Right forelimb (tissue), 1 donor: Measurements from ENCODE around the gene TBKBP1.

Experiments
- DNase-seq: peaks from one replicate; pipeline ENCODE4 v3.0.0-alpha.2; 2018

TBKBP1 gene, protein sequence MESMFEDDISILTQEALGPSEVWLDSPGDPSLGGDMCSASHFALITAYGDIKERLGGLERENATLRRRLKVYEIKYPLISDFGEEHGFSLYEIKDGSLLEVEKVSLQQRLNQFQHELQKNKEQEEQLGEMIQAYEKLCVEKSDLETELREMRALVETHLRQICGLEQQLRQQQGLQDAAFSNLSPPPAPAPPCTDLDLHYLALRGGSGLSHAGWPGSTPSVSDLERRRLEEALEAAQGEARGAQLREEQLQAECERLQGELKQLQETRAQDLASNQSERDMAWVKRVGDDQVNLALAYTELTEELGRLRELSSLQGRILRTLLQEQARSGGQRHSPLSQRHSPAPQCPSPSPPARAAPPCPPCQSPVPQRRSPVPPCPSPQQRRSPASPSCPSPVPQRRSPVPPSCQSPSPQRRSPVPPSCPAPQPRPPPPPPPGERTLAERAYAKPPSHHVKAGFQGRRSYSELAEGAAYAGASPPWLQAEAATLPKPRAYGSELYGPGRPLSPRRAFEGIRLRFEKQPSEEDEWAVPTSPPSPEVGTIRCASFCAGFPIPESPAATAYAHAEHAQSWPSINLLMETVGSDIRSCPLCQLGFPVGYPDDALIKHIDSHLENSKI

GRCh38 chr17:47693731-47694580 is at the start of gene TBKBP1:
TBKBP1 (plus strand) TSS chr17:47694161; CDS start chr17:47696113, 1,952 bp downstream.
- peak; percentile 93 for DNase-seq

DNA sequence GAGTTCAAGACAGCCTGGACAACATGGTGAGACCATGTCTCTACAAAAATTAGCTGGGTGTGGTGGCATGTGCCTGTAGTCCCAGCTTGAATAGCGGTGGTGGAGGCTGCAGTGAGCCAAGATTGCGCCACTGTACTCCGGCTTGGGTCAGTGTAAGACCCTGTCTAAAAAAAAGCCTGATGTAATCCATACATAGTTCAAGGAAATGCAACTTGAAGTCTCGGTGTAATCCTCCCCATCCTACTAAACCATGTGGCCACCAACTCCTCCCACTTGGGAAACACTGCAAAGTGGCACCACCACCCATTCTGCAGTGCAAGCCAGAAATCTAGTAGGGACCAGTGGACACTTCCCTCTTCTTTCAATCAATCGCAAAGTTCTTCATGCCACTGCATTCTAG is 49.6 kb upstream of the TBKBP1 start:
- no peak for DNase-seq

- DNase-seq = peak; percentile 100
These were observed 44.6 kb upstream of the TBKBP1 start, which contains the start of gene KPNB1 for GRCh38 chr17:47649153-47649971. KPNB1 (plus strand) TSS chr17:47649919; CDS start chr17:47650245, 326 bp downstream.

DNA sequence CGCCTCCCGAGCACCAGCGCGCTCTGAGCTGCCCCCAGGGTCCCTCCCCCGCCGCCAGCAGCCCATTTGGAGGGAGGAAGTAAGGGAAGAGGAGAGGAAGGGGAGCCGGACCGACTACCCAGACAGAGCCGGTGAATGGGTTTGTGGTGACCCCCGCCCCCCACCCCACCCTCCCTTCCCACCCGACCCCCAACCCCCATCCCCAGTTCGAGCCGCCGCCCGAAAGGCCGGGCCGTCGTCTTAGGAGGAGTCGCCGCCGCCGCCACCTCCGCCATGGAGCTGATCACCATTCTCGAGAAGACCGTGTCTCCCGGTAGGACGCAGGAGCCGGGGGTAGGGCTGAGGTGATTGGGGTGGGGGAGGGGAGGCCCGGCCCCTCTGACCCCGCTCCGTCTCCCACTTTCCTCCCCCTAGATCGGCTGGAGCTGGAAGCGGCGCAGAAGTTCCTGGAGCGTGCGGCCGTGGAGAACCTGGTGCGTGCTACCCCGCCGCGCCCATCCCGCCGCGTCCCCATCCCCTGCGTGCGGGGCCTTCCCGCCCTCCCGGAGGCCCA is 43.9 kb upstream of the TBKBP1 start:
- DNase-seq = no peak

GRCh38 chr17:47650525-47651522 is 43.1 kb upstream of the TBKBP1 start:
- peak; percentile 95 for DNase-seq

DNA sequence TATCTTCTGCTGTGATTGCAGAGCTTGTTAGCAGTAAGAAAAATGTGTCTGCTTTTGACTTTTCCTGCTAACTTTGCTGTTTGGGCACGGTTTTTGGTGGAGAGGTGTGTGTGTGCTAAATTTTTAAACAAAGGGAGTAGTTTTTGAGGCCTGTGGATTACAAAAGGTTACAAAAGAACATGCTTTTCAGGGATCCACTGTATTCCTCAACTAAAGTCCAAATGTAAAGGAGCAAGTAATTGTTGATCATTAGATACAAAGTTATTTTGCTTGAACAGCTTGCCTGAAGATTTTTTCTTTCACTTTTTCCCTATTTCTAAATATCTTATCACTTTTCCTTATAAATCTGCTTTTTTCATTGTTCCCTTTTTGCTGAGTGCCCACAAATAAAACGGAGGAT is 42.3 kb upstream of the TBKBP1 start:
- no peak for DNase-seq

- DNase-seq = no peak
These were observed 41.4 kb upstream of the TBKBP1 start for GRCh38 chr17:47652570-47652969.

- no peak for DNase-seq
These were observed 40.5 kb upstream of the TBKBP1 start for GRCh38 chr17:47653442-47653841.

GRCh38 chr17:47654991-47655390 is 39.0 kb upstream of the TBKBP1 start:
- DNase-seq = no peak

- DNase-seq = no peak
These were observed 33.9 kb upstream of the TBKBP1 start for GRCh38 chr17:47660064-47660492.

GRCh38 chr17:47663912-47664623 is 29.9 kb upstream of the TBKBP1 start:
- peak; percentile 53 for DNase-seq

DNA sequence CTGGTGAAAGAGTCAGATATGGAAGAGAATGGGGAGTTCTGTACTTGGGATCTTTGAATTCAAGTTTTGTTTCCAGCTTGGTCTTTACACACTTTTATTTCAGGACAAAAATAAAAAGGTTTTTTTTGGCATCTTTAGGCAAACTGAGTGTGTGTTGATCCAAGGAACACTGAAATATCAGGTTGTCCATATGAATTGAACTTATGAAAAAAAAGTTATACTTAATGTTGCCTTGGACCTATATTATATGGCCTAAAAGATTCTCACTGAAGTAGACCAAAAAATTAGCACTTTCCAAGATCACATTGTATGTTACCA is 29.4 kb upstream of the TBKBP1 start:
- DNase-seq = no peak

DNA sequence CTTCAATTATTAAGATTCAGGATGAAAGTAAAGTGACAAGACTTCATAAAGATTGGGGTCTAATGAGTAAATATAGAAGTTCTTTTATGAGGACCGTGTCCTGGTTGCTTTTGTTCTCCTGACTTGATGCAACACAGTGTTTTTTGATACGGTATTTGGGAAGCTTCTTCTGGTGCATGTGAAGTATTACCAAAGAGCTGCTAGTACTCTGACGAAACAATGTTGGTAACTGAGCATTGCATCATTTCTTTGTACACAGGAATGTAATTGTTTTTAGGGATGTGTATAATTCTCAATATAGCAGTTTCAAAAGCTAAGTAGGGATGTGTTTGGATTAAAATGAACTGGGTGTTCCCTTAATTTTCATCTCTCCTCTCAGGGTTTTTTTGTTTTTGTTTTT is 28.3 kb upstream of the TBKBP1 start:
- DNase-seq = no peak

- DNase-seq = no peak
These were observed 24.9 kb upstream of the TBKBP1 start for GRCh38 chr17:47669081-47669480.

- DNase-seq = no peak
These were observed 23.9 kb upstream of the TBKBP1 start for GRCh38 chr17:47670064-47670463.

DNA sequence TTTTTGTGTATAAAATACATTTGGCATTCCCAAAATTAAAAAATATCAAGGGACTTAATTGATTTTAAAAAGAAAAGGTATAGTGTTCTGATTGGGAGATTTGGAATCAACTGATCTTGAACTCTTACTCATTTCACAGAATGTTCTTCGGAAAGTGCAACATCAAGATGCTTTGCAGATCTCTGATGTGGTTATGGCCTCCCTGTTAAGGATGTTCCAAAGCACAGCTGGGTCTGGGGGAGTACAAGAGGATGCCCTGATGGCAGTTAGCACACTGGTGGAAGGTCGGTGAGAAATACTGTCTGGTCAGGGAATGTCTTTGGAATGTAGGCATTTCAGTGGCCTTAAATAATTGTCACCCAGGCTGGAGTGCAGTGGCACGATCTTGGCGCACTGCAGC is 19.5 kb upstream of the TBKBP1 start:
- DNase-seq = no peak

DNA sequence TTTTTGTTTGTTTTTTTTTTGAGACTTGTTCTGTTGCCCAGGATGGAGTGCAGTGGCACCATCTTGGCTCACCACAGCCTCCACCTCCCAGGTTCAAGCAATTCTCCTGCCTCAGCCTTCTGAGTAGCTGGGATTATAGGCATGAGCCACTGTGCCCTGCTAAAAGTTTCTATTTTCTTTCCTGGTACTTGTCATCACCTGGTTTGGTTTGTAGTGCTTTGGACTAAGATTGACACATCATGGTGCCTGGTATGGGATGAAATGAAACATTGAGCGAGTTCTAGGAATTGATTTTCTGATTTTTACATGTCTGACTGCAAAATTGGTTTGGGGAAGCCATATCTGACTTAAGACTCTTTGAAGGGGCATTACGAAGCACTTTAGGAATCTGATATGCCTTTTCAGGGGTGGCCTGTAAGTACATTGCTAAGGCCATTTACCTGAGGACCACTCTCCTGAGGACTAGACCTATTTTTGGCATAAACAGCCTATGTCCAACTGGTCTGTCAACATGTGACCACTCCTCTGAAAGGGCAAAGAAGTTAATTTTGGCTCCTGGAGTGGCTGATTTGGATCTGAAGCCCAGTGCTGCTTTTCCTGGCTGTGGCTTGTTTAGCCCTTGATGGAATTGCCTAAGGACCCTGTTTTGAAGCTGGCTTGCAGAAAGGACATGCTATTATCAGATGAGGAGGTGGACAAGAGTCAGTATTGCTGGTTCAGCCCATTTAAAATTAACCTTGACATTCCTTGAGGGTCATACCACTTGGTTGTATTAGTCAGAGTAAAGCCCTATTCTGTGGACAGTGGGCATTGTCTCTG is 18.4 kb upstream of the TBKBP1 start:
- DNase-seq = no peak

- no peak for DNase-seq
These were observed 17.8 kb upstream of the TBKBP1 start for GRCh38 chr17:47676199-47676472.

GRCh38 chr17:47676510-47677165 is 17.3 kb upstream of the TBKBP1 start:
- DNase-seq = no peak
